ENCODE measurements around the gene MGMT. TPM values are rescaled to one million over a fixed set of nuclear protein-coding genes. Genes with fewer than 3 reads are reported as not detected.
A peak's percentile ranks its signal among the peaks of the same experiment; 100 is the strongest.

The MGMT gene
- total RNA-seq, 8 experiments from 2014 or later: 11.4 to 25.8 (median 18.2) TPM

GRCh38 chr10:129481641-129482040, 14.6 kb downstream of the MGMT start:
- no peak for ATAC-seq (replicated peaks in 6 of 8)
- no peak overlapping the region for H3K27ac ChIP-seq
- in situ Hi-C loops (cut with MboI; ENCODE audit: low pct_unique_long_range_greater_than_20kb in 2 of 9, low sequenced_read_pairs in 9 of 9, unreplicated experiment in 9 of 9): no loop called here
- no peak overlapping the region for H3K4me3 ChIP-seq
- H3K4me1 ChIP-seq (replicated peaks in 1 of 2): peaks cover 0 to 6% of the 10 kb centered on the region in 2 donors
- 78 to 100% (median 86%) methylated on average over 1 of the region's 1 CpG; no CpG with 5 or more reads in 1 of the 10 experiments for WGBS, 10 experiments

DNA sequence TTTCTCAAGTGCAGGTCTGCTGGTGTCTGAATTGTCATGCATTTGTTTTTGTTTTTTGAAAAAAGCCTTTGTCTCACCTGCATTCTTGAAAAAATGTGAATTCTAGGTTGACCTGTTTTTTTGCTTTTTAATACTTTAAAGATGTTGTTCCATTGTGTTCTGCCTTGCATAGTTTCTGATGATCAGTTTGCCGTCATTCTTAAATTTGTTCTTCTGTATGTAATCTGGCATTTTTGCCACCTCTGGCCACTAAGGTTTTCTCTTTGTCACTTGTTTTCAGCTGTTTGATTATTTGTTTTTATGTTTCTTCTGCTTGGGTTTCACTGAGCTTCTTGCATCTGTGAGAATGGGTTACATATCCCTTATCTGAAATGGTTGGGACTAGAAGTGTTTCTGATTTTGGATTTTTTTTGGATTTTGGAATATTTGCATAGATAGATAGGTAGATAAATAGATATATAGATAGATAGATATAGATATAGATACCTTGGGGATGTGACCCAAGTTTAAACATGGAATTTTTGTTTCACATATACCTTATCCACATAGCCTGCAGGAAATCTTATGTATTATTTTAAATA, 16.5 kb downstream of the MGMT start:
- Histone ChIP-seq H3K4me3 (no peak overlapping the region), H3K4me1 (replicated peaks in 1 of 2) (peaks cover 0 to 4% of the 10 kb centered on the region in 2 donors), H3K27ac (no peak overlapping the region)
- in situ Hi-C loops (cut with MboI; ENCODE audit: low pct_unique_long_range_greater_than_20kb in 2 of 9, low sequenced_read_pairs in 9 of 9, unreplicated experiment in 9 of 9): no loop called here
- ATAC-seq (replicated peaks in 6 of 8): no peak
- 82 to 100% (median 100%) methylated on average over 1 of the region's 1 CpG; no CpG with 5 or more reads in 2 of the 10 experiments for whole genome bisulfite sequencing, 10 experiments

- WGBS, 10 experiments: 0 to 71% (median 17%) methylated on average over 1 to 3 of the region's 3 CpGs
- H3K4me1 ChIP-seq (replicated peaks in 1 of 2): no peaks in the 10 kb centered on the region
- peak in 2 of 8 experiments; percentile 20 to 47 for ATAC-seq (replicated peaks in 6 of 8)
- H3K4me3 ChIP-seq: no peak overlapping the region
- H3K27ac ChIP-seq: no peak overlapping the region
- in situ Hi-C loops (cut with MboI; ENCODE audit: low pct_unique_long_range_greater_than_20kb in 2 of 9, low sequenced_read_pairs in 9 of 9, unreplicated experiment in 9 of 9): no loop called here
Measured at GRCh38 chr10:129486805-129487204, 19.8 kb downstream of the MGMT start.

GRCh38 chr10:129491123-129491734, 24.2 kb downstream of the MGMT start:
- no peak overlapping the region for H3K27ac ChIP-seq
- ATAC-seq (replicated peaks in 6 of 8): no peak
- H3K4me1 ChIP-seq (replicated peaks in 1 of 2): peaks cover 8 to 11% of the 10 kb centered on the region in 2 donors
- H3K4me3 ChIP-seq: no peak overlapping the region
- WGBS, 10 experiments: 37 to 100% (median 81%) methylated on average over 2 to 5 of the region's 5 CpGs
- in situ Hi-C loops (cut with MboI; ENCODE audit: low pct_unique_long_range_greater_than_20kb in 2 of 9, low sequenced_read_pairs in 9 of 9, unreplicated experiment in 9 of 9): no loop called here

DNA sequence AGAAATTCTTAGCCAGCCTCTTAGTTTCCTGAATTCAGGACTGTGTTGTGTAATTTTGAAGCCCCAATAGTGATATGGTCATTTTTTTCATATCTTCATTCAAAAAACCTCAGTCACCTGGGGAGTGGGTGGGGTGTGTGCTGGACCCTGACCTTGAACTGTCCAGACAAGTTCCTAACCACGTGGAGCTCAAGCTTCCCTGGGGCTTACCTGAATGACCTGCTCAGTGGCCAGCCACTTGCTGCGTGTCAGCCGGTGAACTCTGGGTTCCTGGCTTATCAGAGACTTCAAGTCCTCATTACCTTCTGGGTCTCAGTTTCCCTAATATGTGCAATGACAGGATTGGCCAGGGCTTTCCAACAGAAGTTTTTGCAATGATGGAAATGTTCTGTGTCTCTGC, 27.1 kb downstream of the MGMT start:
- in situ Hi-C loops (cut with MboI; ENCODE audit: low pct_unique_long_range_greater_than_20kb in 2 of 9, low sequenced_read_pairs in 9 of 9, unreplicated experiment in 9 of 9): no loop called here
- WGBS, 10 experiments: 40 to 100% (median 73%) methylated on average over 1 to 3 of the region's 3 CpGs; no CpG with 5 or more reads in 2 of the 10 experiments

DNA sequence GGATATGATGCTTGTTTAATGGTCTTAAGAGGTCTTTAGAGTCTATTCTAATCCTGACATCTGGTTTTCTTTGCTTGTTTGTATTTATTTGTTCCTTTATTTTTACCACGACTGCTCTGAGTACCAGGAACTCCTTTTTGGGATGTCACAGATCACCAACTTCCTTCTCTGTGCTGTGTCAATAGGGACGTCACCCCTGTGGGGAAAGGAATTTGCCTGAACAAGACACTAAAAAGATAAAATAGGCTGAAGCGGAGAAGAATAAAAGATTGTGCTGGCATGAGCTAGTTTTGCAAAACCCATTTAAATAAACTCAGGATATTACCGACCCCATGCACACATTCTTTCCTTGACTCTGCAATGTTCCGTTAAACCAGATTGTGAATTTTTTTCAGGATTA, 27.7 kb downstream of the MGMT start:
- no peak overlapping the region for H3K27ac ChIP-seq
- peaks cover 8 to 14% of the 10 kb centered on the region in 2 donors for H3K4me1 ChIP-seq (replicated peaks in 1 of 2)
- ATAC-seq (replicated peaks in 6 of 8): peak in 1 of 8 experiments; percentile 17
- in situ Hi-C loops (cut with MboI; ENCODE audit: low pct_unique_long_range_greater_than_20kb in 2 of 9, low sequenced_read_pairs in 9 of 9, unreplicated experiment in 9 of 9): no loop called here
- H3K4me3 ChIP-seq: no peak overlapping the region
- 14 to 75% (median 62%) methylated on average over 3 to 5 of the region's 5 CpGs for WGBS, 10 experiments

More for the DNA sequence above, 27.1 kb downstream of the MGMT start:
- Histone ChIP-seq H3K4me1 (replicated peaks in 1 of 2) (peaks cover 8 to 14% of the 10 kb centered on the region in 2 donors), H3K27ac (no peak overlapping the region), H3K4me3 (no peak overlapping the region)
- no peak for ATAC-seq (replicated peaks in 6 of 8)

DNA sequence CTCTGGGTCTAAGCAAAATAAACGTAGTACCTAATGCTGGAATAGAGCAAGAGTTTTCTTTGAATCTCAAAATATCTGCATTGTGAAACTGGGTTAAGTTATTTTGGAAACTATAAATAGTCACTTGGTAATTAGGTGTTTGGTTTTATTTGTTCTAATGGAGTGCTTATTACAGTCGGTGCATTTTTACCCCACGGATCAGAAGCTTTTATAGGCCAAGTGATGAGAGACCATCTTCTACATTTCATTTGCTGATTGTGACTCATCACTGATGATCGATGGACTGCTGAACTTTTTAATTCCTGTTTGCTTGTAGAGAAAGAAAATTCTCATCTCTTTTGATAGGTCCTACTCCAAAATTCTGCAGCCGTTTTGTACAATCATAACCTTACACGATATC, 28.2 kb downstream of the MGMT start:
- WGBS, 10 experiments: 68 to 95% (median 89%) methylated on average over 2 to 6 of the region's 6 CpGs; no CpG with 5 or more reads in 1 of the 10 experiments
- in situ Hi-C loops (cut with MboI; ENCODE audit: low pct_unique_long_range_greater_than_20kb in 2 of 9, low sequenced_read_pairs in 9 of 9, unreplicated experiment in 9 of 9): no loop called here
- no peak overlapping the region for H3K4me3 ChIP-seq
- ATAC-seq (replicated peaks in 6 of 8): peak in 1 of 8 experiments; percentile 18
- no peak overlapping the region for H3K27ac ChIP-seq
- peaks cover 8 to 14% of the 10 kb centered on the region in 2 donors for H3K4me1 ChIP-seq (replicated peaks in 1 of 2)

DNA sequence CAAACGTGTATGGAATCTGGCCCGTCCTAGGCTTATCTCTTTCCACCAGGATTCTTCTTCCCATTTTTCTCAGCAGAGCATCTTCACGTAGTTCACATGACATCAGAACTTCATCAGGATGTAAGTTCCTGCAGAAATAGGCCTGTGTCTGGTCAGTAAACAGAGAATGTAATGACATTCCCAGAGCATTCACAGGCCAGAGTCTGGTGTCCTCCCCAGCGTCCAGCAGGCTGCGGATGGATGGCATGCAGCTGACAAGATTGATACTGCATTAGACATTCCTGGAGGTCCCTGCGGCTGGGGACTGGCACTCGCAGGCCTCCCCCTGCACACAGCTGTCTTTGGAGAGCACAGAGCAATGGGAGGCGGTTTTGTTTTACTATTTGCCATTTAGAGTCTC, 28.7 kb downstream of the MGMT start:
- 67 to 100% (median 85%) methylated on average over 2 to 8 of the region's 8 CpGs; no CpG with 5 or more reads in 4 of the 10 experiments for WGBS, 10 experiments
- in situ Hi-C loops (cut with MboI; ENCODE audit: low pct_unique_long_range_greater_than_20kb in 2 of 9, low sequenced_read_pairs in 9 of 9, unreplicated experiment in 9 of 9): no loop called here
- Histone ChIP-seq H3K27ac (peak overlapping the region in 1 of 2 donors; percentile 37), H3K4me3 (no peak overlapping the region), H3K4me1 (replicated peaks in 1 of 2) (peaks cover 8 to 14% of the 10 kb centered on the region in 2 donors)
- ATAC-seq (replicated peaks in 6 of 8): peak in 5 of 8 experiments; percentile 52 to 84 (median 70)

DNA sequence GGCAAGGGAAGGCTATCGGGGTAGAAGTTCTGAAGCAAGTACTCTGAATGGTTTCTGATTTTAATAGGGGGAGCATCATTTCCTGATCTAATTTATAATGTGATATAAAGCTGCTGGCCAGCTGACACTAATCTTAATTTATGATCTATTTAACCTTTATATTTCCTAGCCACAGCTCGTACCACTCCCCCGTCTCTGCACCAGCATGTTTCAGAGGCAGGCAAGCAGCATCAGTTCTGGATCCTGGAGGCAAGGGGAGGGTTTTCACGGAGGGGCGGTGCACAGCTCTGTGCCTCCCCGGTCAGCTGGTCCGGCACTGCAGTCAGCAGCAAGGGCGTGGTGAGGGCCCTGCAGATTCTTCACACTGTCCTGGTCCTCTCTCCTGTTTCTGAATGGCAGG, 30.0 kb downstream of the MGMT start:
- Histone ChIP-seq H3K4me3 (no peak overlapping the region), H3K4me1 (replicated peaks in 1 of 2) (peaks cover 8 to 14% of the 10 kb centered on the region in 2 donors), H3K27ac (no peak overlapping the region)
- peak in 6 of 8 experiments; percentile 48 to 90 (median 86) for ATAC-seq (replicated peaks in 6 of 8)
- WGBS, 10 experiments: 59 to 100% (median 94%) methylated on average over 1 to 5 of the region's 8 CpGs; no CpG with 5 or more reads in 2 of the 10 experiments
- in situ Hi-C loops (cut with MboI; ENCODE audit: low pct_unique_long_range_greater_than_20kb in 2 of 9, low sequenced_read_pairs in 9 of 9, unreplicated experiment in 9 of 9): no loop called here

- no peak for ATAC-seq (replicated peaks in 6 of 8)
- Histone ChIP-seq H3K27ac (no peak overlapping the region), H3K4me3 (no peak overlapping the region), H3K4me1 (replicated peaks in 1 of 2) (peaks cover 8 to 28% of the 10 kb centered on the region in 2 donors)
- WGBS, 10 experiments: 53 to 100% (median 85%) methylated on average over 1 to 2 of the region's 2 CpGs; no CpG with 5 or more reads in 2 of the 10 experiments
- in situ Hi-C loops (cut with MboI; ENCODE audit: low pct_unique_long_range_greater_than_20kb in 2 of 9, low sequenced_read_pairs in 9 of 9, unreplicated experiment in 9 of 9): no loop called here
Measured at GRCh38 chr10:129498680-129499079, 31.6 kb downstream of the MGMT start.

GRCh38 chr10:129500617-129501339, 33.7 kb downstream of the MGMT start:
- H3K27ac ChIP-seq: no peak overlapping the region
- in situ Hi-C loops (cut with MboI; ENCODE audit: low pct_unique_long_range_greater_than_20kb in 2 of 9, low sequenced_read_pairs in 9 of 9, unreplicated experiment in 9 of 9): no loop called here
- no peak overlapping the region for H3K4me3 ChIP-seq
- 86 to 100% (median 96%) methylated on average over 2 to 8 of the region's 9 CpGs; no CpG with 5 or more reads in 3 of the 10 experiments for whole genome bisulfite sequencing, 10 experiments
- ATAC-seq (replicated peaks in 6 of 8): no peak
- peaks cover 4 to 22% of the 10 kb centered on the region in 2 donors for H3K4me1 ChIP-seq (replicated peaks in 1 of 2)

- no peak for ATAC-seq (replicated peaks in 6 of 8)
- Histone ChIP-seq H3K27ac (no peak overlapping the region), H3K4me1 (replicated peaks in 1 of 2) (peaks cover 0 to 14% of the 10 kb centered on the region in 2 donors), H3K4me3 (no peak overlapping the region)
- in situ Hi-C loops (cut with MboI; ENCODE audit: low pct_unique_long_range_greater_than_20kb in 2 of 9, low sequenced_read_pairs in 9 of 9, unreplicated experiment in 9 of 9): no loop called here
- 70 to 100% (median 86%) methylated on average over 2 to 12 of the region's 18 CpGs for WGBS, 10 experiments
Measured at GRCh38 chr10:129501652-129502436, 34.8 kb downstream of the MGMT start.
